Measurements from ENCODE around the gene HOXB2.

DNA sequence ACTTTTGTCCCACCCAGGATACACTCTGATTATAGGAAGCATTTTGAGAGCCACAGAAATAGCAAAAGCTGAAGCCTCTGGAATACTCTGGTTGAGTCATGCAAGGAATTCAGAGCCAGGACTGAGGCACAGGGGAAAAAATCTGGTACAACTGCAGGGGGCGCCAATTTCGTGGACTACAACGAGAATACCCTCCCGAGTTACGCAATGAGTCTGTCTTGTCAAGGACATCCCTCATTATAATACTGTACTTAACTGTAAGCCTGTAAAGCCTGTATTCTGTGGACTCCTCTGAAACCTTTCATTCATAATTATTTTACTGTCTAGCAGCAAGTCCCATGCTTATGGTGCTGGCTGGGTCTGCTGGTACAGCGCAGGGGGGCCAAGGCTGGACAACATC is 21.9 kb downstream of the HOXB2 start:
- no peak for TF ChIP-seq E2F8 (IDR thresholded peaks at IDR 0.05; ENCODE audit: low read depth, partially characterized antibody)
- TF ChIP-seq NR2F6 (CRISPR knock-in tag; IDR thresholded peaks at IDR 0.05): no peak
- TF ChIP-seq ELF1 (tag; IDR thresholded peaks at IDR 0.05): no peak
- TF ChIP-seq POLR2B (IDR thresholded peaks at IDR 0.05; ENCODE audit: low read depth, partially characterized antibody): no peak
